Uterus (tissue), 2 donors: ENCODE measurements around the gene CDYL2.

ENCODE experiments used
- POLR2A ChIP-seq, 2 donors: fragments of 450-650 bp; IDR thresholded peaks; one replicate each; pipeline ENCODE4 v1.6.1; 2016; ENCODE audit warnings: antibody characterized with exemption in 2 of 2, mild to moderate bottlenecking in 1 of 2, moderate library complexity in 1 of 2
- TF ChIP-seq, protein P1 (sequence below), 4 experiments: fragments of 200-600 bp in 2 of 4; fragments of 450-650 bp in 2 of 4; sonication (generic) in 2 of 4; IDR thresholded peaks; one replicate each; pipeline ENCODE4 v1.5.1; 2016 to 2019; ENCODE audit warnings: antibody characterized with exemption in 4 of 4, mild to moderate bottlenecking in 2 of 4, moderate library complexity in 1 of 4

- no peak for TF ChIP-seq POLR2A (IDR thresholded peaks at IDR 0.05)
- TF ChIP-seq, protein P1, sequence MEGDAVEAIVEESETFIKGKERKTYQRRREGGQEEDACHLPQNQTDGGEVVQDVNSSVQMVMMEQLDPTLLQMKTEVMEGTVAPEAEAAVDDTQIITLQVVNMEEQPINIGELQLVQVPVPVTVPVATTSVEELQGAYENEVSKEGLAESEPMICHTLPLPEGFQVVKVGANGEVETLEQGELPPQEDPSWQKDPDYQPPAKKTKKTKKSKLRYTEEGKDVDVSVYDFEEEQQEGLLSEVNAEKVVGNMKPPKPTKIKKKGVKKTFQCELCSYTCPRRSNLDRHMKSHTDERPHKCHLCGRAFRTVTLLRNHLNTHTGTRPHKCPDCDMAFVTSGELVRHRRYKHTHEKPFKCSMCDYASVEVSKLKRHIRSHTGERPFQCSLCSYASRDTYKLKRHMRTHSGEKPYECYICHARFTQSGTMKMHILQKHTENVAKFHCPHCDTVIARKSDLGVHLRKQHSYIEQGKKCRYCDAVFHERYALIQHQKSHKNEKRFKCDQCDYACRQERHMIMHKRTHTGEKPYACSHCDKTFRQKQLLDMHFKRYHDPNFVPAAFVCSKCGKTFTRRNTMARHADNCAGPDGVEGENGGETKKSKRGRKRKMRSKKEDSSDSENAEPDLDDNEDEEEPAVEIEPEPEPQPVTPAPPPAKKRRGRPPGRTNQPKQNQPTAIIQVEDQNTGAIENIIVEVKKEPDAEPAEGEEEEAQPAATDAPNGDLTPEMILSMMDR (IDR thresholded peaks at IDR 0.05): no peak
These were observed 81.3 kb downstream of the CDYL2 start for GRCh38 chr16:80723091-80723490.
